ENCODE measurements around the gene CAPZB.

The CAPZB gene

DNA sequence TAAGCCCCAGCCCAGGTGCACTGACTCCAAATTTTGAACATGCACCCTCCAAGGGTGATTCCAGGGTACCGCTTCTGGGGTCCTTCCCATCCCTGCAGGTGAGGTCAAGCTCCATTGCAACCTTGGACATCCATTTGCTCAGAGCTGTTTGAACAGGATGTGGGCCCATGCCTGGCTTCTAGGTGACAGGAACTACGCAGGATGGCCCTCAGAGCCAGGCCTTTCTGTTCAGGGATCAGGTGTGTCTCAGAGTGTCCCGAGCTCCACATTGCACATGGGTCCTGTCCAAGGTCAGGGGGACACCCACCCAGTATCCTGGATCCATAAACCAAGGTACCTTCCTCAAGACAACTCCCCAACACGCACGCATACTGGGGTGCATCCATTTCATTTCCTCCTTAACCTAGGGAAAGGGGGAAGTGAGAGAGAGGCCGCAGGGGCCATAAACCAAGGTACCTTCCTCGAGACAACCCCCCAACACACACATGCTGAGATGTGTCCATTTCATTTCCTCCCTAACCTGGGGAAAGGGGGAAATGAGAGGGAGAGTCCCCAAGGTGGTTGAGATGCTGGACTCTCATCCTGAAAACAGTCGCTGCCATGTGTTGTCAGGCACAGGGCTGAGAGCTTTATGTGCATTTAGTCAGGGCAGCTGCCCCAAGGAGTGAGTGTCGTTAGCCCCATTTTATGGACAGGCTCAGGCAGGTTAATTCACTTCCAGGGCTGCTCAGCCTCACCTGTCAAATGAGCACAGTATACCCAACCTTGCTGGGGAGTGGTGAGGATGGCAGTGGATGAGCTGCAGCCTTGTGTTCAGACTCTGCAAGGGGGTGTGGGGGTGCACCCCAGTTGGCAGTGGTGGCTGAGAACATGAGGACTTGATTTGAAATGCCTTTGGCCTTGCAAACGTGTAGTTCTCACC, 171.1 kb downstream of the CAPZB start:
- TF ChIP-seq, protein P1, sequence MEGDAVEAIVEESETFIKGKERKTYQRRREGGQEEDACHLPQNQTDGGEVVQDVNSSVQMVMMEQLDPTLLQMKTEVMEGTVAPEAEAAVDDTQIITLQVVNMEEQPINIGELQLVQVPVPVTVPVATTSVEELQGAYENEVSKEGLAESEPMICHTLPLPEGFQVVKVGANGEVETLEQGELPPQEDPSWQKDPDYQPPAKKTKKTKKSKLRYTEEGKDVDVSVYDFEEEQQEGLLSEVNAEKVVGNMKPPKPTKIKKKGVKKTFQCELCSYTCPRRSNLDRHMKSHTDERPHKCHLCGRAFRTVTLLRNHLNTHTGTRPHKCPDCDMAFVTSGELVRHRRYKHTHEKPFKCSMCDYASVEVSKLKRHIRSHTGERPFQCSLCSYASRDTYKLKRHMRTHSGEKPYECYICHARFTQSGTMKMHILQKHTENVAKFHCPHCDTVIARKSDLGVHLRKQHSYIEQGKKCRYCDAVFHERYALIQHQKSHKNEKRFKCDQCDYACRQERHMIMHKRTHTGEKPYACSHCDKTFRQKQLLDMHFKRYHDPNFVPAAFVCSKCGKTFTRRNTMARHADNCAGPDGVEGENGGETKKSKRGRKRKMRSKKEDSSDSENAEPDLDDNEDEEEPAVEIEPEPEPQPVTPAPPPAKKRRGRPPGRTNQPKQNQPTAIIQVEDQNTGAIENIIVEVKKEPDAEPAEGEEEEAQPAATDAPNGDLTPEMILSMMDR (IDR thresholded peaks at IDR 0.05; ENCODE audit: insufficient read depth, low read length), result no peak
- peak; percentile 62; the same call in 1 of the 2 replicates for TF ChIP-seq SPI1 (IDR thresholded peaks at IDR 0.05; ENCODE audit: borderline replicate concordance, low read depth)
- peak in 1 of 2 experiments; percentile 27 for DNase-seq (ENCODE audit: low read depth in 1 of 2, low spot score in 1 of 2)
- Histone ChIP-seq H3K4me3 (replicated peaks; ENCODE audit: insufficient read depth, low read length) (no peak overlapping the region), H3K27me3 (ENCODE audit: insufficient read depth, poor library complexity, severe bottlenecking) (no peaks in the 10 kb centered on the region), H3K27ac (replicated peaks) (0 out of 2 replicates have a peak overlapping the region, but pooled peaks have one; percentile 7)

DNA sequence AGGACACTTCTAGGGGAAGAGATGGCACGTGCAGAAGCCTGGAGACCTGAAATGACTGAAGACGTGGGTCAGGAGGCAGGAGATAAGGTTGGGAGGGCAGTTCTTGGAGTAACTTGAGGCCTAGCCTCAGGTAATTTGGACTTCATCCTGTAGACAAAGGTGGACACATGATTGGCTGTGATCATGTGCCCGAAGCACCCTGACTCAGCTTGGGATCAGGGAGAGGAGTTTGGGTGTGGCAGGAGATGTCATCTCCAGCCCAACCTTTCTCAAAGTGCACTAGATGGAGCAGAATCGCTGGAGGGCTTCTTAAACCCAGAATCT, 171.7 kb downstream of the CAPZB start:
- DNase-seq (ENCODE audit: low read depth in 1 of 2, low spot score in 1 of 2), result no peak
- Histone ChIP-seq H3K4me3 (replicated peaks; ENCODE audit: insufficient read depth, low read length) (peak overlapping the region; percentile 80), H3K27me3 (ENCODE audit: insufficient read depth, poor library complexity, severe bottlenecking) (no peaks in the 10 kb centered on the region), H3K27ac (replicated peaks) (no peak overlapping the region)
- TF ChIP-seq POLR2AphosphoS5 (IDR thresholded peaks at IDR 0.05; ENCODE audit: low read depth) (no peak), SPI1 (IDR thresholded peaks at IDR 0.05; ENCODE audit: borderline replicate concordance, low read depth) (no peak), GABPA (IDR thresholded peaks at IDR 0.05; ENCODE audit: low read depth) (no peak)
- TF ChIP-seq, protein P1 (IDR thresholded peaks at IDR 0.05; ENCODE audit: insufficient read depth, low read length), result no peak
- TF ChIP-seq, protein P2, sequence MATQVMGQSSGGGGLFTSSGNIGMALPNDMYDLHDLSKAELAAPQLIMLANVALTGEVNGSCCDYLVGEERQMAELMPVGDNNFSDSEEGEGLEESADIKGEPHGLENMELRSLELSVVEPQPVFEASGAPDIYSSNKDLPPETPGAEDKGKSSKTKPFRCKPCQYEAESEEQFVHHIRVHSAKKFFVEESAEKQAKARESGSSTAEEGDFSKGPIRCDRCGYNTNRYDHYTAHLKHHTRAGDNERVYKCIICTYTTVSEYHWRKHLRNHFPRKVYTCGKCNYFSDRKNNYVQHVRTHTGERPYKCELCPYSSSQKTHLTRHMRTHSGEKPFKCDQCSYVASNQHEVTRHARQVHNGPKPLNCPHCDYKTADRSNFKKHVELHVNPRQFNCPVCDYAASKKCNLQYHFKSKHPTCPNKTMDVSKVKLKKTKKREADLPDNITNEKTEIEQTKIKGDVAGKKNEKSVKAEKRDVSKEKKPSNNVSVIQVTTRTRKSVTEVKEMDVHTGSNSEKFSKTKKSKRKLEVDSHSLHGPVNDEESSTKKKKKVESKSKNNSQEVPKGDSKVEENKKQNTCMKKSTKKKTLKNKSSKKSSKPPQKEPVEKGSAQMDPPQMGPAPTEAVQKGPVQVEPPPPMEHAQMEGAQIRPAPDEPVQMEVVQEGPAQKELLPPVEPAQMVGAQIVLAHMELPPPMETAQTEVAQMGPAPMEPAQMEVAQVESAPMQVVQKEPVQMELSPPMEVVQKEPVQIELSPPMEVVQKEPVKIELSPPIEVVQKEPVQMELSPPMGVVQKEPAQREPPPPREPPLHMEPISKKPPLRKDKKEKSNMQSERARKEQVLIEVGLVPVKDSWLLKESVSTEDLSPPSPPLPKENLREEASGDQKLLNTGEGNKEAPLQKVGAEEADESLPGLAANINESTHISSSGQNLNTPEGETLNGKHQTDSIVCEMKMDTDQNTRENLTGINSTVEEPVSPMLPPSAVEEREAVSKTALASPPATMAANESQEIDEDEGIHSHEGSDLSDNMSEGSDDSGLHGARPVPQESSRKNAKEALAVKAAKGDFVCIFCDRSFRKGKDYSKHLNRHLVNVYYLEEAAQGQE (IDR thresholded peaks at IDR 0.05; ENCODE audit: insufficient replicate concordance, low read depth), result no peak

DNA sequence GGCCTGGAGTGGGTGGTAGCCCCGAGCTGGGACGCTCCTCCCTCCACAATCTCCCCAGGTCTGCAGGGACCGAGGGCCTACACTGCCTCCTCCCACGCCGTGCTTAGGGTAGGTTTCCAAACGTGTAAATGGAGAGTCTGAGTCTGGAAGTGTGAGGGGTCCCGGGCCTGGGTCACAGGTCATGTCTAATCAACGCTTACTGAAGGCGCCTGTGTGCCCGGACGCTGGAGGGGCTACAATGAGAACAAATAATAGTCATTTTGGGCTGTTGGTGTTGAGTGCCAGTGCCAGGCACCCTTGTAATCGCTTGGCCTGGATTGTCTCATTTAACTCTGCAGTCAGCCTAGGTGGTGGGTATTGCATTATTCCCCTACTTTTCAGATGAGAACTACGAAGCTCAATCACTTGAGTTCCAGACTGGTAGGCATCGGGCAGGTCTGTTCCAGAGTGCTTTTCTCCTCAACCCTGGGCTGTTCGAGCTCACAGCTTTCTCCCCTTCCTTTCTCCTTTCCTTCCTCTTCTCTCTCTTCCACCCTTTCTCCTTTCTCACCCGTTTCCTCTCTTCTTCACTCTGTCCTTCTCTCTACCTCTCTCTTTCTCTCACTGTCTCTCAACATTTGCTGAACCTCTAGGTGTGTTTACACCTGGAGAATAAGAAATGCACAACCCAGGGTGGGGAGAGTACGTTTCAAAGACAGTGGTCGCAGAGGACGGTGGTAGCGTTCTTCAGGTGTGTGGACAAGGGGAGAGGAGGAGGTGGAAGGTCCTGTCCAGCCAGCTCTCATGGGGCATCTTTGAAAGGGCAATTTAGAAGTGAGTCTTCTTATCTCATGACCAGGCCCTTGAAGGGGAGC, 172.3 kb downstream of the CAPZB start:
- peak overlapping the region; percentile 76 for H3K27ac ChIP-seq (replicated peaks)
- H3K4me3 ChIP-seq (replicated peaks; ENCODE audit: insufficient read depth, low read length), result peak overlapping the region; percentile 80
- TF ChIP-seq, protein P1 (IDR thresholded peaks at IDR 0.05; ENCODE audit: insufficient read depth, low read length), result no peak
- TF ChIP-seq SPI1 (IDR thresholded peaks at IDR 0.05; ENCODE audit: borderline replicate concordance, low read depth), result no peak
- no peaks in the 10 kb centered on the region for H3K27me3 ChIP-seq (ENCODE audit: insufficient read depth, poor library complexity, severe bottlenecking)
- no peak for DNase-seq (ENCODE audit: low read depth in 1 of 2, low spot score in 1 of 2)

DNA sequence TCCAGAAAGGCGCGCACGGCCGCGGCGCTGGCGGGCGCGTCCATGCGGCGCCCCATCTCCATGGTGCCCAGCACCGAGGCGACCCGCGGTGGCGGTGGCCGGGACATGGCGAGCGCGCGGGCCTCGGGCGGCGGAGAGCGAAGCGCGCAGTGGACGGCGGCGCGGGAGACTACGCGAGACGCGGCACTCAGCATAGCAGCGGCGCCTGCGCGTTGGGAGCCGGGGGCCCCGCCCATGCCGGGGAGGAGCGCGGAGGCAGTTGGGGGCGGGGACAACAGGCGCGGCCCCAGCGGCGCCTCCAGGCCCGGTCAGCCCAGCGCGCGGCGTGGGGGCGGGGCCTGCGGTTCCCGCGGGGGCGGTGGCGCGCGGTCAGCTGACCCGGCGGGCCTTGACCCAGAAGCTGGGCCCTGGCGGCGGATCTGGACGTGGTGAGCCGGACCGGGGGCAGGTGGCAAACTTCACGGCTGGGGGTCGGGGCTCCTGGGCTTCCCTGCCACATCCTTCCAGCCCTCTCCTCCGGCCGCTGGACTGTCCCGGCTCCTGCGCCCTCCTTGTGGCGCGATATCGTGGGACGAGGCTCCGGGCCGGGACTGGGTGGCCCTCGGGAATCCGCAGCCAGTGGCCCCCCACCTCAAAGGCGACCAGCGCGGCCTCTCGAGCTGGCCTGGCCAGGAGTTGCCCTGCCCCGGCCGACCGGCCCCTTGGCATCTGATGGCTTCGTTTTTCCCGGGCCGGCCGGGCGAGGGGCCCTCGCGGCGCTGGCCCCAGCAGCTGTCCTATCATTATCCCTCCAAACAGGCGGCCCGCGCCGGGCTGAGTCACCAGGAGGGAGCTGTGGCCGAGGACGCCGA, 173.2 kb downstream of the CAPZB start, which contains the start of the genes AKR7A2 and SLC66A1:
AKR7A2 (minus strand) TSS at position 214 of the 851 bp plus-strand sequence; CDS start at position 194, 20 bp downstream.
SLC66A1 (plus strand) TSS at position 396 of the 851 bp plus-strand sequence. CDS start 5,352 bp downstream, outside the sequence.
- peak within 1 kb of the TSS; percentile 76 for H3K27ac ChIP-seq (replicated peaks)

More for the DNA sequence above, 173.2 kb downstream of the CAPZB start, which contains the start of the genes AKR7A2 and SLC66A1:
- TF ChIP-seq SPI1 (IDR thresholded peaks at IDR 0.05; ENCODE audit: borderline replicate concordance, low read depth) (no peak), POLR2AphosphoS5 (IDR thresholded peaks at IDR 0.05; ENCODE audit: low read depth) (peak; percentile 66)
- TF ChIP-seq, protein P2 (IDR thresholded peaks at IDR 0.05; ENCODE audit: insufficient replicate concordance, low read depth), result peak; percentile 14
- Histone ChIP-seq H3K27me3 (ENCODE audit: insufficient read depth, poor library complexity, severe bottlenecking) (no peaks in the 10 kb centered on the region), H3K4me3 (replicated peaks; ENCODE audit: insufficient read depth, low read length) (peak within 1 kb of the TSS; percentile 80)
- peak; percentile 78 to 87 for DNase-seq (ENCODE audit: low read depth in 1 of 2, low spot score in 1 of 2)
